ENCODE results near the gene ERBB3.

Gene ERBB3

DNA sequence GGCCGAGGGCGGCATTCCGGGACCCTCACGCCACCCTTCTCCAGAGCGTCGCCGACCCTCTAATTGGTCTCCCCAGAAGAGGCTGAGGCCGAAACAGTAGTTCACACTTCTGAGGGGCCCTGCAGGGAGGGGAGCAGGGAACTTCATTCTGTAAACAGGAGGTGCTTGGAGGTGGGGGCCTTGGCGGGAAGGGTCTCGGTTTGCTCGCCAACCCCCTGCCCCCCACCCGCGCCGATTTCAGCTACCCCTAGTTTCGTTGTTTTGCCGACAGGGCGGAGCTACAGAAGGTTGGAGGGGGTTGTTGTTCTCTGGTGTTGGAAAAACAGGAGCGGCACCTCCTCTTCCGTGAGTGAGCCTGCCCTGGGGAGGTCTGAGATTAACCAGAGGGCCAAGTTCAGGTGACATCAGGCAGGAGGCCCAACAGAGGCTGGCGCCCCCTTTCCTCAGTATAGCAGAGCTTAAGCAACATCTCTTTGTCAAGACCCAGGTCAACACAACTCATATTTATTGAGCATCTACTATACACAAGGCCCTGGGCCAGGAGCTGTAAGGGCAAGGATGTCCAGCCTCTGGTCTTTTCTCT is 682 bp downstream of the ERBB3 start:
- DNase-seq: no peak

DNA sequence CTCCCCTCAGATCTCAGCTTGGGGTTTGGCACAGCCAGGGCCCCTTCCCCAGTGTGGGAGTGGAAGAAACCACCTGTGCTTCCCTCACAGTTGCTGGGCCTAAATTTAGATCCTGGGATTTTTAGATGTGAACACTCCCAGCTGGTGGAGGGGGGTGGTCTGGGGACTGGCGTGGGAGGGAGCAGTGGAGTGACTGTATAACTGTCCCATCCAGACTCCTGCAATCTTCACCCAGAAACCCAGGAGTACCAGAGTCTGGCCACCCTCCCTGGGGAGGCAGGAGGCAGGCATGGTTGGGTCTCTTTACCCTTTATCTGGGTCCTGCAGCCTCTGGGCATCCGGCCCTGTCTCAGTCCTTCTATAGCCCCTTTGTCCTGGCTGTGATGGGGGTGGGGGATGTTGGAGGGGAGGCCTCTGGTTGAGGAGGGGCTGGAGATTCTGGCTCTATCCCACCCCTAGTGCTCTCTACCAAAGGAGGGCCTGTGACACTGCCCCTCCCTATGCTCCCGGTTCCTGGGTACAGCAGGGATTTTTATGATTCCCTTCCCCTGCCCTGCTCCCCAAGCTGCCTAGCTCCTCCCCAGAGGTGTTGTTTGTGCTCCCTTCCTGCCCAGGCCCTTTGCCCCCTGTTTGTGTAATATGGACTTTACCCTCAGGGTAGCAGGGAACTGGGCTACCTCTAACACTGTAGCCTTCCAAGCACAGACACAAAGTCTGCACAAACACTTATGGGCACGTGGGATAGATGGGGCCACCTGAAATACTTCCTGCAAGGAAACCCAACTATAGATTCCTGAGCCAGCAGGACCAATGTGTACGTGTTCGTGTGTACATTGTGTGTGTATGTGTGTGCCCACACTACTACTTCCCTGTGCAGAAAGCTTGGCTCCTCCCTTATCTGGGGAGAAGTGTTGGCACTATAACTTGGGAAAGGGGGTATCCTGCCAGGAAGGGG is 1.7 kb downstream of the ERBB3 start:
- DNase-seq: no peak

- no peak for DNase-seq
Observed at GRCh38 chr12:56082382-56082781, 2.4 kb downstream of the ERBB3 start.

DNA sequence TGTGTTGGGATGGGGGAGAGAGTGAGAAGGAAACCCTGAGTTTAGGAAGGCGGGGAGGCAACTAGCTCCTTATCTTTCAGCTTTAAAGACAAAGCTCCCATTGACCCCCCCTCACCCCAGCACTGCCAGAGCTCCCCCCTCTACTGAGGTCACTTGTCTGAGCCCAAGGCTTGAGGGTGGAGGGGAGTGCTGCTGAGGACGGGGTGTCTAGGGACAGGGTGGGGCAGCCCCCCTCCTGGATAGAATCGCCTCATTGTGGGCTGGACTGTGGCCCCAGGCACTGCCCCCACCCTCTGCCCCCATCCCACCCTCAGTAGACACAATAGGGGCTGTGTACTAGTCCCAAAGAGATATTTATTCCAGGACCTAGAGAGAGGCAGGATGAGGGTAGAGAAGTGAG is 3.0 kb downstream of the ERBB3 start:
- no peak for DNase-seq

DNA sequence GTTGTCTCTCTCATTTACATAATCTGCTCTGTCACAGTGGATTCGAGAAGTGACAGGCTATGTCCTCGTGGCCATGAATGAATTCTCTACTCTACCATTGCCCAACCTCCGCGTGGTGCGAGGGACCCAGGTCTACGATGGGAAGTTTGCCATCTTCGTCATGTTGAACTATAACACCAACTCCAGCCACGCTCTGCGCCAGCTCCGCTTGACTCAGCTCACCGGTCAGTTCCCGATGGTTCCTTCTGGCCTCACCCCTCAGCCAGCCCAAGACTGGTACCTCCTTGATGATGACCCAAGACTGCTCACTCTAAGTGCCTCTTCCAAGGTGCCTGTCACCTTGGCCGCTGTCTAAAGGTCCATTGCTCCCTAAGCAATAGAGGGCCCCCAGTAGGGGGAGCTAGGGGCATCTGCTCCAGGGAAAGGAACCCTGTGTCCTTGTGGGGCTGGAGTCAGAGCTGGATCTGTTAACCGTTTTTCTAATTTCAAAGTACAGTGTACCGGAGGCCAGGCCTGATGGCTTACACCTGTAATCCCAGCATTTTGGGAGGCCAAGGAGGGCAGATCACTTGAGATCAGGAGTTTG is 5.1 kb downstream of the ERBB3 start:
- no peak for DNase-seq

GRCh38 chr12:56086096-56086495 is 6.1 kb downstream of the ERBB3 start:
- DNase-seq: no peak

DNA sequence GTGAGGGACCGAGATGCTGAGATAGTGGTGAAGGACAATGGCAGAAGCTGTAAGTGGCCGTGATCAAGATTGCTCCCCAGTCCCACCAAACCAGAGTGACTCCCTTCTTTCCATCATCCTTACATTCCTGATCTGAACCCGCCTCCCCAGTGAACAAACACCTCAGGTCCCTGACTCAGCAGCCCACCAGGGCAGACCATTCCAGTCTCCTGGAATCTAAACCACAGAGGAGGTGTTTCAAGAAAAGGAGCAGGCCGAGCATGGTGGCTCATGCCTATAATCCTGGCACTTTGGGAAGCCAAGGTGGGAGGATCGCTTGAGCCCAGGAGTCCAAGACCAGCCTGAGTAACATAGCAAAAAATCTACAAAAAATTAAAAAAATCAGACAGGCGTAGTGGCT is 6.6 kb downstream of the ERBB3 start:
- DNase-seq: no peak

DNA sequence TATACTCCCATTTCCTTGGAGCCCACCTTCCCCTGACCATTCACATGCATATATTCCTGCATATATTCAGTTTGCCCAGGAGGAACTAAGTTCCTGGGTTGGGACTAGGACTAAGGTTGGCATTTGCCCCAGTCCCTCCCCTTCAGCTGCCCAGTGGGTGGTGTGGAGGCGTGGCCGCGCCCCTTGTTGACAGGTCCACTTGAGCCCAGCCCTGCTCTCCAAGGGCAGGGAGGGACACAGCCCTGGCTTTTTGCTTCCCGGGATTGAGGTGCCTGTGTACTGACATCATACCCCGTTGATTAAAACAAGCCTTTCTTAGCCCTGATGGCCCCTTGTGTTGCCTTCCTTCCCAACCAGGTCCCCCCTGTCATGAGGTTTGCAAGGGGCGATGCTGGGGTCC is 7.3 kb downstream of the ERBB3 start:
- DNase-seq: no peak

DNA sequence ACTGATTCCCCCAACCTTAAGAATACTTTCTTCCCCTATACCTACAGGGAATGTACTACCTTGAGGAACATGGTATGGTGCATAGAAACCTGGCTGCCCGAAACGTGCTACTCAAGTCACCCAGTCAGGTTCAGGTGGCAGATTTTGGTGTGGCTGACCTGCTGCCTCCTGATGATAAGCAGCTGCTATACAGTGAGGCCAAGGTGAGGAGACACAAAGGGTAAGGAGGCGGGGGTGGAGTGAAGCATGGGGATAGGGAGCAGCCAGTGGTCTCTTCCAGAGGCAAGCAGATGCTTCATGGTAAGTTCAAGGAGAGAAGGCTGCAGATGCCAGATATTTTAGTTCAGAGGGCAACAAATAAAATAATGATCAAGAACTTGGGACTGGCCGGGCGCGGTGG is 17.8 kb downstream of the ERBB3 start:
- no peak for DNase-seq

DNA sequence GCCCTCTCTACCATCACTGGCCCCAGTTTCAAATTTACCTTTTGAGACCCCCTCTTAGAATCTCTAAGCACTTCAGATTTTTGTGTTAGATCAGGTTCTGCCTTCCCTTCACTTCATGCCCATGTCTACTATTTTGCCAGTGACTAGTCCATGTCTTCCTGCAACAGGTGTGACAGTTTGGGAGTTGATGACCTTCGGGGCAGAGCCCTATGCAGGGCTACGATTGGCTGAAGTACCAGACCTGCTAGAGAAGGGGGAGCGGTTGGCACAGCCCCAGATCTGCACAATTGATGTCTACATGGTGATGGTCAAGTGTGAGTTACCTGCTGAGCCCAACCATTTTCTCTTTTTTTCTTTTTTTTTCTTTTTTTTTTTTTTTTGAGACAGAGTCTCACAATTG is 18.6 kb downstream of the ERBB3 start:
- no peak for DNase-seq

- DNase-seq: no peak
Observed at GRCh38 chr12:56099787-56100186, 19.8 kb downstream of the ERBB3 start.

DNA sequence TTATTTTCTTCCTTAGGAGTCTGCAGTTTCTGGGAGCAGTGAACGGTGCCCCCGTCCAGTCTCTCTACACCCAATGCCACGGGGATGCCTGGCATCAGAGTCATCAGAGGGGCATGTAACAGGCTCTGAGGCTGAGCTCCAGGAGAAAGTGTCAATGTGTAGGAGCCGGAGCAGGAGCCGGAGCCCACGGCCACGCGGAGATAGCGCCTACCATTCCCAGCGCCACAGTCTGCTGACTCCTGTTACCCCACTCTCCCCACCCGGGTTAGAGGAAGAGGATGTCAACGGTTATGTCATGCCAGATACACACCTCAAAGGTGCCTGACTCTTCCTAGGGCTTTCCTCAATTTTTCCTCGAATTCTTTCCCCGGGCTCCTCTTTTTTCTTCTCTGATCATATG is 21.1 kb downstream of the ERBB3 start:
- DNase-seq: no peak

DNA sequence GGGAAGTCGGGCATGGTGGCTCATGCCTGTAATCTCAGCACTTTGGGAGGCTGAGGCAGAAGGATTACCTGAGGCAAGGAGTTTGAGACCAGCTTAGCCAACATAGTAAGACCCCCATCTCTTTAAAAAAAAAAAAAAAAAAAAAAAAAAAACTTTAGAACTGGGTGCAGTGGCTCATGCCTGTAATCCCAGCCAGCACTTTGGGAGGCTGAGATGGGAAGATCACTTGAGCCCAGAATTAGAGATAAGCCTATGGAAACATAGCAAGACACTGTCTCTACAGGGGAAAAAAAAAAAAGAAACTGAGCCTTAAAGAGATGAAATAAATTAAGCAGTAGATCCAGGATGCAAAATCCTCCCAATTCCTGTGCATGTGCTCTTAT is 22.7 kb downstream of the ERBB3 start:
- DNase-seq: no peak

DNA sequence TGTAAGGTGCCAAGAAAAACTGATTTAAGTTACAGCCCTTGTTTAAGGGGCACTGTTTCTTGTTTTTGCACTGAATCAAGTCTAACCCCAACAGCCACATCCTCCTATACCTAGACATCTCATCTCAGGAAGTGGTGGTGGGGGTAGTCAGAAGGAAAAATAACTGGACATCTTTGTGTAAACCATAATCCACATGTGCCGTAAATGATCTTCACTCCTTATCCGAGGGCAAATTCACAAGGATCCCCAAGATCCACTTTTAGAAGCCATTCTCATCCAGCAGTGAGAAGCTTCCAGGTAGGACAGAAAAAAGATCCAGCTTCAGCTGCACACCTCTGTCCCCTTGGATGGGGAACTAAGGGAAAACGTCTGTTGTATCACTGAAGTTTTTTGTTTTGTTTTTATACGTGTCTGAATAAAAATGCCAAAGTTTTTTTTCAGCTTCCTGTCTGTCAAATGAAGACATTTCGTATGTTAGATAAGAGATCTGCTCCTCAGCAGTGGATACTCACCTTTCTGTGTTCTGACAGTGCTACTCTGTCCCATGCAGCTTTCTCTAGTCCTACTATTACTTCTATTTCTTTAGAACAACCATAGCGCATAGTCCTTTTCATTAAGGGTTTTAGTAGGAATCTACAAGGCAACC is 23.2 kb downstream of the ERBB3 start:
- DNase-seq: no peak

- no peak for DNase-seq
Observed at GRCh38 chr12:56103823-56104108, 23.8 kb downstream of the ERBB3 start.

- peak; percentile 86 for DNase-seq
Observed at GRCh38 chr12:56104109-56104814, 24.3 kb downstream of the ERBB3 start, which contains the start of gene PA2G4. PA2G4 (plus strand) TSS chr12:56104559; CDS start chr12:56104738, 179 bp downstream.

GRCh38 chr12:56104815-56105608 is 25.0 kb downstream of the ERBB3 start:
- no peak for DNase-seq

GRCh38 chr12:56105609-56105902 is 25.6 kb downstream of the ERBB3 start:
- no peak for DNase-seq

- no peak for DNase-seq
Observed at GRCh38 chr12:56107242-56107641, 27.3 kb downstream of the ERBB3 start.

DNA sequence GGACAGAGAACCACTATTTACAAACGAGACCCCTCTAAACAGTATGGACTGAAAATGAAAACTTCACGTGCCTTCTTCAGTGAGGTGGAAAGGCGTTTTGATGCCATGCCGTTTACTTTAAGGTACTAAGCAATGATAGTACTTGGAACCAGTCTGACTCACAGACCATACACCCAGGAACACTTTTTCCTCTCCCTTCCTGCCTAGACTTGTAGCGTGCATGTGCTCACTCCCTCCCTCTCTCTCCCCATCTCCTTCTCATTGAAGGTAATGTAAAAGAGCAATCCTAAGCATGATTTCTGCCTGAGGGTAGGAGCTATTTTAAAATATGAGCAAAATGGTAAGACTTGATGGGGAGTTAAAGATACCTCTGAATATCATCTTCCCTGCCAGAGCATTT is 30.6 kb downstream of the ERBB3 start:
- DNase-seq: no peak

- DNase-seq: no peak
Observed at GRCh38 chr12:56114084-56114483, 34.1 kb downstream of the ERBB3 start.

DNA sequence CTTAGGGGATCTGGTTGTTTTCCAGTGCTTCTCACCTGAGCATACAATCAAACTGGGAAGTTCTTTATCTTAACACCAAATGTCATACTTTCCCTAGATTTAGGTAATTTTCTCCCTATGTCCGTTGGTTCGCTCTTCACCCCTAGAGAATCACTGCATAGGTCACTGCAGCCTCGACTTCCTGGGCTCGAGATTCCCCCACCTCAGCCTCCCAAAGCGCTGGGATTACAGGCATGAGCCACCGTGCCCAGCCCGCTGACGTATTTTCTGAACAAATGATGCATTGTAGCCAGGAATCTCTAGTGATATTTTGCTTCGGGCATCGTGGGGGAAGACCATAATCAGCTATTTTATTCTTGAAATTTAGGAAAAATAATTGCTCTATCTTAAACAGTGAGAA is 35.4 kb downstream of the ERBB3 start:
- no peak for DNase-seq
